ENCODE measurements around the gene MBLAC1.

Gene MBLAC1

DNA sequence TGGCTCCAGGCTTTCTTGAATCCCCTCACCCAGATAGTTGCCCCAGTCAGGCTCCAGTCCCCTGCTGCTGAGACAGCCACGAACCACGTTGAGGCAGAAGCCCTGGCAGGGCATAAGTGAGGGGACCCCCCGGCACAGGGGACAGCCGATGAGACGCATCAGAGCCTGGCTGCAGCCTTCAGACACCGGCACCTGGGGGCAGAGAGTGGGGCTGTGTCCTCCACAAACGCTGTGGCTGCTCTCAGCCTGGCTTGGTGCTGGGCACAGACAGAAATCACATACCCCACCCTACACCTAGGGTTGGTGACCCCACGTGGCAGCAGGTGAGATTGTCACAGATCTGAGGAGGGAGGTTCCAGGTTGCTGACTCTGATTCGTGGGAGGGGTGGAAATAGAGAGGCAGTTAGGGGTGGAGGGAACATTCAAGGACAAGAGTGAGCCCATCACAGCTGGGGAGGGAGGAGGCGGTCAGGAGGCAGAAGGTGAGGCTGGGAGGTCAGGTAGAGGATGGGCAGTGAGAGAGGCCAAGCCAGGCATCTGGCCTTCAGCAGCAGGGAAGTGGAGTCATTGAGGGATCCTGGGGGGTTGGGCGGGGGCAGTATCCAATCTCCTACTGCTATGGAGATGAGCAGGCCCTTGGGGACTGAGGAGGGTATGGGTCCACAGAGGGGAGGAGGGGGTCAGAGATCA is 47.2 kb downstream of the MBLAC1 start:
- DNase-seq, result no peak

DNA sequence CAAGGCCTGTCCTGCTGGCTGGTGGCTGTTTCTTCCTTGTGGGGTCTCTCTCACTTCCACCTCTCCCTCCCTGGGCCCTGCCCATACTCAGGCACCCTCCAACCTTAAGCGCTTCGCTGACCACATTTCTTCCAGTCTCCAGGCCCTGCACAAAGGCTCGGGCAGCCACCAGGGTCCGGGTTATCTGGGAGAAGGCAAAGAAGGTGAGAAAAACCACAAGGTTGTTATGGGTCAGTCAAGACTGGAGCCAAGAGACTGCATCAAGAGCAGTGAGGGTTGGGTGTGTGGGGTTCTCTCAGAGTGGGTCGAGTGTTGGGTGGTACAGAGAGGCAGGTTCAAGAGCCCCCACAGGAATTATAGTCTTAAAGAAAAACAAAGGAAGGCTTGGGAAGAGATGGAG is 47.8 kb downstream of the MBLAC1 start:
- no peak for DNase-seq

DNA sequence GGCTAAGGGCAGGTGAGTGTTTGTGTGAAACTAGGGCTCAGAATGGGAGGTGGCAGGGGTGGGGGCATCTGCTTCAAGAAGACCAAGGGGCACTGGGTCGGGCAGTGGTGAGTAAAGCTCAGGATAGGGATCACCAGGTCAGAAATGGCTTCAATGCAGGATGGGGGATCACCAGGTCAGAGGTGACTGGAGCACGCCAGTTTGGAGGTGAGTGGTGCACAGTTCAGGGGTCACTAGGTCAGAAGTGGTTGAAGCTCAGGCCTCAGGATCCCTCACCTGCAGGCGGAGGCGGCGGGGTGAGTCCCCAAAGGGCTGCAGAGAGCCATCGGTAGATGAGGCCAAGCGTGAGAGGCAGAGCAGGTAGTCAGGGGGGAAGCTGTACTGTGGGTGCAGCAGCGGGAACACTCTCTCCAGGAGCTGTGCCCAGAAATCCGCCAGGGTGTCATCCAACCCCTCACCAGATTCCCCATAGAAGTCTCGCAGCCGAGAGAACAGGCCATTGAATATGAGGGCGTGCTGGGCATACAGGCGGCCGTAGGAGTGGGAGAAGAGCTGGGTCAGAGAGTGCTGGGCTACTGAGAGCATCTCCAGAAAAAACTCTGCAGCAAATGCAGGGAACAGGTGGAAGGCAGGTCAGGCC is 48.6 kb downstream of the MBLAC1 start:
- DNase-seq, result no peak

DNA sequence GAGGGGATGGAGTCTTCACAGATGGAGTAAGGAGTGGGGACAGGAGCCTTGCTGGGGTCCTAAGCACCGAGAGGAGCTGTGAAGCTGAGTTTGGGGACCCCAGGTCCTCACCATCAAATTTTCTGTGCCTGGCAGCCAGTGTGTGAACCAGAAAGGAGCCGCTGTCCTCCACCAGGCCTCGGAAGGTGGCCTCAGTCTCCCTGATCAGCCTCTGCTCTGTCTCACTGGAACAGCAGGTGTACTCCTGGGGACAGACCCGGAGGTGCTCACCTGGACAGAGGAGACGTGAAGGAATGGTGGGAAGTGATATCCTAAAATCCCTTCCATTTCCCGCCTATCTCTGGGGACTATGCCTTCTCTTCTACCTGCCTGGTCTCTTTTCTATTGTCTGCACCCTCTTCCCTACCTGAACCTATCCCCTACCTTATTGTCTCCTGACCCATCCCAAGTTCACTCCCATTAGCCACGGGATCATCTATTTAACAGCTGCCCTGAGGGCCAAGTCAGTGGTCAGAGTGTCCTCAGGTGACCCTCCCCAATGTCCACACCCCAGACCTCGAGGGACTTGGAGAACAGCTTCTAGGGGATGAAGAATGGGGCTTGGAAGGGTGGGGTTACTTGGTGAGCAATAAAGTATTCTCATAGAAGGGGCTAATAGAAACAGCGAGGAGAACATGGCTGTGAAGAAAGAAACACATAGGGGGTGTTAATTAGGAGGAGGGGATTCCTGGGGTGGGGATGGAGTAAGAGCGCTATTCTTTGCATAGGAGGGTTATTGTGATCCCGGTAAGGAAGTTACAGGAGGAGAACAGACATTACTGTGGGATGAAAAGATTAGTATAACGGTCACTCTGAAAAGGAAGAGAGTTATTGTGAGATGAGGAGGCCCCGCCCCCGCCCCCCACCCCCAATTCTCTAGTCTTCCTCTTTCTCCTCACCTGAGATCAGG is 49.6 kb downstream of the MBLAC1 start:
- DNase-seq, result no peak

DNA sequence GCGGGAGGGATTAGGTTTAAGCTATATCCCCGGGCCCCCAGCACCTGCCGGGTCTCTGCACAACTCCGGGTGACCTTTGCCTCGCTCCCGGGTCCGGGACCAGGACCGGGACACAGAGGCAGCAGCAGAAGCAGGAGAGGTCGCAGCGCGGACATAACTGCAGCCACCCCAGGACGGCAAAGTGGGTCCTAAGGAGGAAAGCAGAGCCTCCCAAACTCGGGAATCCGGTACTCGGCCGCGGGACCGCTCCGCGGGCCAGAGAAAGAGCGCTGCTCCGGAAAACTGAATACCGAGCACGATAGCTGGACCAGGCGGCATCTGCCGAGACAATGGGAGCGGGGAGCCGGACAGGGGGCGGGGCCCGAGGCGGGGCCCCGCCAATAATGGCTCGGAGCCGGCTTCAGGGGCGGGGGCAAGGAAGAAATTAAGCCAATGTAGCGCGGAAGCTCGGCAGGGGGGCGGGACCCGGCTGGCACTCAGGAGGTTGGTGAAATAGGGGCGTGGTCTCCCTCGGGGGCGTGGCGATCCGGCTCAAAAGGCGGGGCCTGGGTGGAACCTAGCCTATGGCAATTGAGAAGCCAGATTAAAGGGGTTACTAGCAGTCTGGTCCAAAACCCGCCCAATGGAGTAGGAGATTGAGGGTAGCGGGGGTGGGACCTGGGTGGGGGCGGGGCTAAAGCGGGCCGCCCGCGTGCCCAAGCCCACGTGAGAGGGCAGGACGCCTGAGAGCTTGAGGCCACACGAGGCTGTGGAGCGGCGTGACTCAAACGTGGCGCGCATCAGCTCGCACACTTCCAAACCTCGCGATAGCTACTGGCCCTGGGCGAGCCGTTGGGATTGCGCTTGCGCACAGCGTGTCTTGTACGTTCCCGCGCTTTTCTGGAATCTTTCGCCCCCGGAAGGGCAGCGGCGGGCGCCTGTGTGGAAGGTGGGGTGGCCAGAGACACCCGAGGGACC is 50.6 kb downstream of the MBLAC1 start, which contains the start of the genes GPC2 and STAG3:
Gene GPC2, minus strand, starts transcription at position 337 of the 957 bp plus-strand sequence. Its CDS starts 182 bp downstream, at position 155.
Gene STAG3, plus strand, starts transcription at position 874 of the 957 bp plus-strand sequence. CDS start 2,639 bp downstream, outside the sequence.
- DNase-seq, result peak; percentile 97

Measured in DMS153 (cell line).